Esophagus squamous epithelium (tissue), 5 donors: ENCODE results near the gene TIMP2. TPM values are rescaled to one million over a fixed set of nuclear protein-coding genes. Genes with fewer than 3 reads are reported as not detected.

Experiments
- DNase-seq: peaks from one replicate; lab custom pipeline; 2025; lab: John Stamatoyannopoulos, UW
- H3K27ac ChIP-seq, 4 donors: fragments of 200-600 bp; sonication (generic); one replicate each; pipeline ENCODE4 v1.5.1; 2016 to 2019; ENCODE audit warnings: mild to moderate bottlenecking in 1 of 4
- H3K27me3 ChIP-seq, 4 donors: fragments of 200-600 bp; sonication (generic); 1 replicate in 3 of 4; 2 replicates in 1 of 4; pipeline versions ENCODE4 v1.5.1 to v1.6.0; 2017 to 2021; ENCODE audit warnings: antibody characterized with exemption in 1 of 4
- H3K36me3 ChIP-seq, 3 donors: fragments of 200-600 bp; sonication (generic); one replicate each; pipeline ENCODE4 v1.5.1; 2016 to 2019
- H3K4me1 ChIP-seq, 3 donors: fragments of 200-600 bp; sonication (generic); one replicate each; pipeline ENCODE4 v1.5.1; 2017 to 2019
- H3K4me3 ChIP-seq, 4 donors: fragments of 200-600 bp; sonication (generic); 1 replicate in 3 of 4; 2 replicates in 1 of 4; pipeline ENCODE4 v1.5.1; 2016 to 2019; ENCODE audit warnings: mild to moderate bottlenecking in 2 of 4, moderate library complexity in 1 of 4
- H3K9me3 ChIP-seq, 3 donors: fragments of 200-600 bp; sonication (generic); one replicate each; pipeline ENCODE4 v1.5.1; 2016 to 2019
- POLR2A ChIP-seq, 4 donors: fragments of 450-650 bp; IDR thresholded peaks; one replicate each; pipeline ENCODE4 v1.6.1; 2017; ENCODE audit warnings: antibody characterized with exemption in 4 of 4, mild to moderate bottlenecking in 4 of 4, moderate library complexity in 3 of 4
- WGBS, 2 donors: methylation state at CpG; one replicate each; pipeline ENCODE4 v1.1.5; 2018; 5-methylcytosine and 5-hydroxymethylcytosine counted together
- intact Hi-C: fragments of 100-400 bp; cut with DNase I; formaldehyde crosslinking; loops from one replicate; pipeline ENCODE4 v1.15.0; 2022
- total RNA-seq, 4 donors: library from RNA; depleted of rRNA; stranded (reverse); fragments of >200 nt; gene quantifications; one replicate each; pipeline ENCODE4 v1.1.0, GENCODE V29; 2016
- TF ChIP-seq, protein P1 (sequence below), 6 experiments: fragments of 450-650 bp in 4 of 6; fragments of 200-600 bp in 2 of 6; sonication (generic) in 2 of 6; IDR thresholded peaks; one replicate each; pipeline ENCODE4 v1.5.1; 2016 to 2019; ENCODE audit warnings: antibody characterized with exemption in 6 of 6, mild to moderate bottlenecking in 4 of 6, moderate library complexity in 4 of 6
- donor health status: DM: yes; HTN: yes; CAD: no.

The TIMP2 gene
- total RNA-seq, 4 donors from 2014 or later, result 6.1 to 154 (median 28.2) TPM

DNA sequence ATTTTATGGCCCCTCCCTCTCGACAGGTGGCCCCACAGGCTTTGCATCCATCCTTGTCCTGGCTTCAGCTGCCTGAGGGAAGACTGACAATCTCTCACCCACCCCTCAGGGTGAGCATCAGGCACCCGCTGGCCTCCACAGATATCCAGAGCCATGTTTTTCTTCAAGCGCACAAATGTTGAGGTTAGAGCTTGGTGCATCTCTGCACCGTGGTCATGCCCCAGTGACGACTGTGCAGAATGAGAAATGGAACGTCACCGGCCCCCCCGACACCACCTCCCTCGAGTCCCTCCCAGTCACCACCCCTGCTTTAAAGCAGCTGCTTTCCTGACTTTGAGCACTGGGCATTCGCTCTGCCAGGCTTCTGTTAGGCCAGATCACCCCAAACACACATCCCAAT, 19.8 kb upstream of the TIMP2 start:
- H3K9me3 ChIP-seq, result peaks cover 0 to 2% (median 0%) of the 10 kb centered on the region in 3 donors
- H3K27me3 ChIP-seq, result no peaks in the 10 kb centered on the region
- 55 to 64% methylated on average over 10 of the region's 10 CpGs for WGBS, 2 donors
- no peak for TF ChIP-seq POLR2A (IDR thresholded peaks at IDR 0.05)
- TF ChIP-seq, protein P1, sequence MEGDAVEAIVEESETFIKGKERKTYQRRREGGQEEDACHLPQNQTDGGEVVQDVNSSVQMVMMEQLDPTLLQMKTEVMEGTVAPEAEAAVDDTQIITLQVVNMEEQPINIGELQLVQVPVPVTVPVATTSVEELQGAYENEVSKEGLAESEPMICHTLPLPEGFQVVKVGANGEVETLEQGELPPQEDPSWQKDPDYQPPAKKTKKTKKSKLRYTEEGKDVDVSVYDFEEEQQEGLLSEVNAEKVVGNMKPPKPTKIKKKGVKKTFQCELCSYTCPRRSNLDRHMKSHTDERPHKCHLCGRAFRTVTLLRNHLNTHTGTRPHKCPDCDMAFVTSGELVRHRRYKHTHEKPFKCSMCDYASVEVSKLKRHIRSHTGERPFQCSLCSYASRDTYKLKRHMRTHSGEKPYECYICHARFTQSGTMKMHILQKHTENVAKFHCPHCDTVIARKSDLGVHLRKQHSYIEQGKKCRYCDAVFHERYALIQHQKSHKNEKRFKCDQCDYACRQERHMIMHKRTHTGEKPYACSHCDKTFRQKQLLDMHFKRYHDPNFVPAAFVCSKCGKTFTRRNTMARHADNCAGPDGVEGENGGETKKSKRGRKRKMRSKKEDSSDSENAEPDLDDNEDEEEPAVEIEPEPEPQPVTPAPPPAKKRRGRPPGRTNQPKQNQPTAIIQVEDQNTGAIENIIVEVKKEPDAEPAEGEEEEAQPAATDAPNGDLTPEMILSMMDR (IDR thresholded peaks at IDR 0.05), result no peak
- H3K36me3 ChIP-seq, result no peaks in the 10 kb centered on the region
- no peak overlapping the region for H3K4me3 ChIP-seq
- no peak overlapping the region for H3K27ac ChIP-seq
- intact Hi-C loops, result no loop called here
- no peak for DNase-seq
- H3K4me1 ChIP-seq, result no peaks in the 10 kb centered on the region

DNA sequence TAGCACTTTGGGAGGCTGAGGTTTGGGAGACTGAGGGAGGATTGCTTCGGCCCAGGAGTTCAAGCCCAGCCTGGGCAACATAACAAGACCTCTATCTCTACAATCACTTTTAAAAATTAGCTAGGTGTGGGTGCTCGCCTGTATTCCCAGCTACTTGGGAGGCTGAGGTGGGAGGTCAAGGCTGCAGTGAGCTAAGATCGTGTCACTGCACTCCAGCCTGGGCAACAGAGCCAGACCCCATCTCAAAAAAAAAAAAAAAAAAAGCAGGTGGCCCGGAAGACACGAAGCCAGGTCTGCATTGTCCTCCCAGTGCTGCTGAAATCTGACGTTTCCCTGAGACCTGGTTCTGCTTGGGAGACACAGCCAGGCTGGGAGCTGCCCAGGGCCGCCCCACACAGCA, 18.8 kb upstream of the TIMP2 start:
- Histone ChIP-seq H3K4me3 (no peak overlapping the region), H3K9me3 (no peaks in the 10 kb centered on the region), H3K27me3 (no peaks in the 10 kb centered on the region), H3K4me1 (no peaks in the 10 kb centered on the region), H3K36me3 (no peaks in the 10 kb centered on the region), H3K27ac (no peak overlapping the region)
- TF ChIP-seq, protein P1 (IDR thresholded peaks at IDR 0.05), result no peak
- no peak for TF ChIP-seq POLR2A (IDR thresholded peaks at IDR 0.05)
- no peak for DNase-seq
- intact Hi-C loops, result no loop called here
- 79 to 81% methylated on average over 6 to 7 of the region's 7 CpGs for WGBS, 2 donors

DNA sequence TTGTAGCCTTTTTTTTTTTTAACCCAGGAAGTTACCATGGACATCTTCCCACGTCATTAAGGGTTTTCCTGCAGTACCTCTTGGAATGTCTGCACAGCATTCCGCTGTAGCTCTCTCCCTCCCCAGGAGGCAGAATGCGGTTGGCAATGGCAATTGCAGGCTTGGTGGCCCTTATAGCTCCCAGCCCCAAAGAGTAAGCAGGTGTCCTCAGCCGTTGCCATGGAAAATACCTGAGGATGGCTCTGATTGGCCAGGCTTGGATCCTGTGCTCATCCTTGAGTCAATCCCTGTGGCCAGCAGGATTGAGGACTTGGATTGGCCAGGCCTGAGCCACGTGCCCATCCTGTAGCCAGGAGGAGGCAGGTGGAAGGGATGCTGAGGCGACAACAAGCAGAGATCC, 15.5 kb upstream of the TIMP2 start:
- Histone ChIP-seq H3K36me3 (no peaks in the 10 kb centered on the region), H3K9me3 (no peaks in the 10 kb centered on the region), H3K4me3 (no peak overlapping the region), H3K27me3 (peaks cover 0 to 3% (median 0%) of the 10 kb centered on the region in 4 donors), H3K4me1 (peaks cover 0 to 6% (median 2%) of the 10 kb centered on the region in 3 donors), H3K27ac (no peak overlapping the region)
- 65 to 81% methylated on average over 2 to 5 of the region's 6 CpGs for WGBS, 2 donors
- no peak for DNase-seq
- no peak for TF ChIP-seq POLR2A (IDR thresholded peaks at IDR 0.05)
- TF ChIP-seq, protein P1 (IDR thresholded peaks at IDR 0.05), result no peak
- intact Hi-C loops, result no loop called here

DNA sequence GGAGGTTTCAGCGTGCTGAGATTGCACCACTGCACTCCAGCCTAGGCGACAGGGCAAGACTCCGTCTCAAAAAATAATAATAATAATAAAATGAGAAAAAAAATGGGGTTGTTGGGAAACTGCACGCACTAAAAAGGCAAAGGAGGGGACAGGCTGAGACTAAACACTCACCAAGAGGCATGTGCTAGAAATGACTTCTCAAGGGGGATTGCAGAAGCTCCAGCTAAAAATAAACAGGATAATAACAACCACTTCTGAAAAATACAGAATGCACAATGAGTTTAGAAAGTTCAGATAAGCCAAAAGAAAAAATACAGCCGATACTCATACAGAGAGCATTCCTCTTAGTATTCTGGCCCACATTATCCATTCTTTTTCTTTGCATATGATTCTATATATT, 15.1 kb upstream of the TIMP2 start:
- Histone ChIP-seq H3K9me3 (no peaks in the 10 kb centered on the region), H3K27me3 (peaks cover 0 to 3% (median 0%) of the 10 kb centered on the region in 4 donors), H3K36me3 (no peaks in the 10 kb centered on the region), H3K4me3 (no peak overlapping the region), H3K4me1 (peaks cover 0 to 10% (median 6%) of the 10 kb centered on the region in 3 donors), H3K27ac (no peak overlapping the region)
- intact Hi-C loops, result no loop called here
- DNase-seq, result no peak
- 74 to 78% methylated on average over 5 of the region's 5 CpGs for WGBS, 2 donors
- TF ChIP-seq, protein P1 (IDR thresholded peaks at IDR 0.05), result no peak
- TF ChIP-seq POLR2A (IDR thresholded peaks at IDR 0.05), result no peak

DNA sequence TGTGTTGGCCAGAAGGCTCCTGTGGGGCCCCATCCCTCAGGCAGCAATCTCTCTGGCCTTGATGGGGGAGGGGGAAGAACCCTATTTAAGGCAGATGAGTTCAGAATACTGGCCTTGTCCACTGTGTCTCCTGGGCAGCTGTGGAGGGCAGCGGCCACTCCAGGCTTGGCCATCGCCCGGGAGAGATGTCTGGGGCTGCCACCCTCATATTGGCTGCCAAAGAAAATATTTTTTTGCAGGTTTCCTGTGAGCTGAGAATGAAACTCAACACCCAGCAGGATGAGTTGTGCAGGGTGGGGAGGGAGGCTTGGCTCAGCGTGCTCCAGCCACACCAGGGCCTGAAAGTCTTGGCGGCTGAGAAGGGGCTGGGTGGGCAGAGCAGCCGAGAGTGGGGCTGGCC, 14.4 kb upstream of the TIMP2 start:
- Histone ChIP-seq H3K27me3 (peaks cover 0 to 3% (median 0%) of the 10 kb centered on the region in 4 donors), H3K4me3 (no peak overlapping the region), H3K27ac (peak overlapping the region in 1 of 4 donors; percentile 16), H3K4me1 (peaks cover 3 to 17% (median 13%) of the 10 kb centered on the region in 3 donors), H3K36me3 (no peaks in the 10 kb centered on the region), H3K9me3 (no peaks in the 10 kb centered on the region)
- TF ChIP-seq POLR2A (IDR thresholded peaks at IDR 0.05), result no peak
- TF ChIP-seq, protein P1 (IDR thresholded peaks at IDR 0.05), result no peak
- 50 to 80% methylated on average over 2 to 5 of the region's 6 CpGs for WGBS, 2 donors
- no peak for DNase-seq
- intact Hi-C loops, result no loop called here
